ENCODE measurements around the gene F13B.
"Not testable (repeated sequence)": the region's sequence is repeated elsewhere in the genome, so short reads cannot be mapped to it uniquely, and the experiment has no call there.

Gene F13B

GRCh38 chr1:197042676-197043341 is 24.3 kb downstream of the F13B start:
- DNase-seq: no peak

GRCh38 chr1:197041486-197042353 is 25.3 kb downstream of the F13B start:
- no peak for DNase-seq

- no peak for DNase-seq
These were observed 30.2 kb downstream of the F13B start for GRCh38 chr1:197036861-197037260.

- DNase-seq: not testable (repeated sequence)
These were observed 32.3 kb downstream of the F13B start for GRCh38 chr1:197034631-197035339.

GRCh38 chr1:197029749-197030148 is 37.3 kb downstream of the F13B start:
- DNase-seq: no peak

- no peak for DNase-seq
These were observed 39.7 kb downstream of the F13B start for GRCh38 chr1:197027359-197027758.

GRCh38 chr1:197024460-197024859 is 42.6 kb downstream of the F13B start:
- DNase-seq: no peak

- no peak for DNase-seq
These were observed 45.3 kb downstream of the F13B start for GRCh38 chr1:197021716-197022115.

GRCh38 chr1:197017558-197018146 is 49.4 kb downstream of the F13B start:
- no peak for DNase-seq

GRCh38 chr1:197016751-197017150 is 50.3 kb downstream of the F13B start:
- DNase-seq: no peak

GRCh38 chr1:197013234-197013633 is 53.8 kb downstream of the F13B start:
- DNase-seq: no peak

GRCh38 chr1:197011614-197012013 is 55.4 kb downstream of the F13B start:
- DNase-seq: no peak

- no peak for DNase-seq
These were observed 58.2 kb downstream of the F13B start for GRCh38 chr1:197008861-197009260.

GRCh38 chr1:197003132-197003531 is 63.9 kb downstream of the F13B start:
- no peak for DNase-seq

GRCh38 chr1:197001828-197002227 is 65.2 kb downstream of the F13B start:
- no peak for DNase-seq

GRCh38 chr1:196997423-196997822 is 69.6 kb downstream of the F13B start:
- no peak for DNase-seq

- no peak for DNase-seq
These were observed 73.1 kb downstream of the F13B start for GRCh38 chr1:196993916-196994315.

GRCh38 chr1:196991919-196992651 is 75.0 kb downstream of the F13B start:
- DNase-seq: not testable (repeated sequence)
